Stimulated activated CD8-positive, alpha-beta memory T cell treated with anti-CD3 and anti-CD28 coated beads, Interleukin-12 subunit alpha, Interleukin-12 subunit beta, amount 100 ng/mL, for 1 hour (primary cell): ENCODE results near the gene MVB12A.

Experiments
- DNase-seq: peaks from one replicate; pipeline ENCODE4 v3.0.0-alpha.2; 2020; ENCODE audit warnings: low read depth

MVB12A gene

DNA sequence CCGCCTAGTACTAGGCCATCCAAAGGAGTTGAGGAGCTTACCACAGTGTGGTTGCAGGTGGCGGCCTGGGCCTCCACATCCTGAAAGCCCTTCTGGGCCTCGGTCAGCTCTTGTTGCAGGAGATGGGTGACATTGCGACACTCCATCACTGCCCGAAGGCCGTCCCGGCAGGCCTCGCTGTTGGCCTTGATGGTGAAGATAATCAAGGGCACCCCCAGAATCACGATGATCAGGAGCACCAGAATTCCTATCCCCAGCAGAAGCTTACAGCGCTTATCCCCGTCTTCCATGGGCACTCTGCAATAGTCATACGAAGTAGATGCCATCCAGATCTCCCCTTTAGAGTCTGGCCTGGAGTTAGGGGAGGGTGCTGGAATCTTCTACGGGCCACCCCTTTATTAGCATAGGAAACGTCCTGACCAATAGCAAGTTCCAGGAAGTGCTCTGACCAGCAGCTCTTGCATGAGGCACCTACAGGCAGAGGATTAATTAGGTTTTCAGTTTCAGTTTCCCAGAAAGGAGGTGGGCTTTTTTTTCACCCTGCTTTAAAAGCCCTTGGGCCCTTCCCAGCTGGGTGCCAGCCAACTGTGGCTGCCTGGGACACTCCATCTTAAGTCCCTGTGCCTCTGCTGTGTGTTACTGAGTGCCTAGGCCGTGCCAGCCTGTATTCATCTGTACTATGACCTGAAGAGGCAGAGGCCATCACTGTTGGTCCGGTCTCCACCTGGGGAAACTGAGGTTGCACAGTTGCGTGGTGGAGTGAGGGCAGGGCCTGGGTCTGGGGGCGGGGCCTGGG lies 14.4 kb upstream of the MVB12A start, which contains the start of gene BST2:
Gene BST2, minus strand, starts transcription at position 381 of the 796 bp plus-strand sequence. Its CDS starts 55 bp downstream, at position 326.
- peak; percentile 43 for DNase-seq

DNA sequence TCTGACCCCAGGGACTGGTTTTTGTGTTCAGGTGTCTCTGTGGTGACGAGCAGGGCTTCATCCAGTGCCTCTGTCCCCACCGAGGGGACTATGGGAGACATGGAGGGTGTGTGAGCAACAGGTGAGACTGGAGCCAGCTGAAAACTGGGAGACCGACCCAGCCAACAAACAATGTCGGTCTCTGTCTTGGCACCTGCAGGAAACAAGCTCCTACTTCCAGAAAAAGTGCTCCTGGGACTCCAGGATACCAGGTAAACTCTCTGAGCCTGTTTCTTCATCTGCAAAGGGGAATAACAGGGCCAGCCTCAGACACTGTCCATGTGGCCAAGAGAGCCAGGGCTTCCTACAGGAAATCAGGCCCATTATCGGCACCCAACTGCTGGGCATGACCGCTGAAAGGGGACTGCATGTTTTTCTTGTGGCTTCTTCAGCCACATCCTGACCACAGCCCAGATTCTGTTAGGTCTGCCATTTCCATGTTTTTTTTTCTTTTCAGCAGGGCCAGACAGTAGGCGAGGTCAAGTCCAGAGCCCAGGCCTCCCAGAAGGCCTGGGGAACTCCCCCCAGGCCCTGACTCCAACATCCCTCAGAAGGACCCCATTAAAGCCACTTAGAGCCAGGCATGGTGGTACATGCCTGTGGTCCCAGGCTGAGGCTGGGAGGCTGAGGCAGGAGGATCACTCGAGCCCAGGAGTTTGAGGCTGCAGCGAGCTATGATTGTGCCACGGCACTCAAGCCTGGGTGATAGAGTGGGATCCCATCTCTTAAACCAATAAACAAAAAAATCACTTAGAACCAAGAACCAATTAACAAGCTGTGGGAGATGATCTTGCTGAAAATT lies 13.6 kb upstream of the MVB12A start:
- no peak for DNase-seq

DNA sequence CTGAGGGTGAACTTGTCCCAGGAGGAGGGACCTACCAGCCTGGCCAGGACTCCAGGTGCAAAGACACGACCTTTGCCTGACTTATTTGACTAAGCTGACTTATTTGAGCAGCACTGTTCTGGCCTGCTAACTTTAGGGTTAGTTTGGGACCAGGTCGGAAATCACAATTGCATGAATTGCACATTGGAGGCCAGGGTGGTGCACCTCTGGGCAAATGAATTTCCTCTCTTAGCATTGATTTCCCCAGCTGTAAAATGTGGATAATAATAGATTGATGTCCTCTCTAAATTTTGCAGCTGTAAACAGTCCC lies 13.0 kb upstream of the MVB12A start:
- DNase-seq, result no peak

DNA sequence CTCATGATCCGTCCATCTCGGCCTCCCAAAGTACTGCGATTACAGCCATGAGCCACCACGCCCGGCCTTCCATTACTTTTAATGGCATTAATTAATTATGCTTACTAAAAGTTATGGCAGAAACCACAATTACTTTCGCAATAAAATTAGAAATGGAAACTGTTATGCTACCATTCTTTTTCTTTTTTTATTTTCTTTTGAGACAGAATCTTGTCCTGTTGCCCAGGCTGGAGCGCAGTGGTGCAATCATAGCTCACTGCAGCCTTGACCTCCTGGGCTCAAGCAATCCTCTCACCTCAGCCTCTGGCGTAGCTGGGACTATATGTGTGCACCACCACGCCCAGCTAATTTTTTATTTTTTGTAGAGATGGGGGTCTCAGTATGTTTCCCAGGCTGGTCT lies 9.9 kb upstream of the MVB12A start:
- DNase-seq, result no peak

DNA sequence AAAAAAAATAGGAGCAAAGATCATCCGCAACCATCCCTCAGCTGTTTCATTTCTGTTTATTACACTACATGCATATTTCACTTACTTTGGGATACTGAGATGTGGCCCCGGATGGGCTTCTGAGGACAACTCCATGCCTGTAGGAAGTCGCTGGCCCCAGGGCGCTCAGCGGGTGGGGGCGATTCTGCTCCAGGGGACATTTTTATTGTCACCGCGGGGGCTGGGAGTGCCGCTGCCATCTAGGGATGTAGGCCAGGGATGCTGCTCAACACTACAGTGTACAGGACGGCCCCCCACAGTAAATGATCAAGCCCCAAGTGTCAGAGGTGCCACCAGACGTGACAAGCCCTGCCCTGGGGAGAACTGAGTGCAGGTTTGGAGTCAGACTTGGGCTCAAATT lies 8.0 kb upstream of the MVB12A start:
- no peak for DNase-seq

DNA sequence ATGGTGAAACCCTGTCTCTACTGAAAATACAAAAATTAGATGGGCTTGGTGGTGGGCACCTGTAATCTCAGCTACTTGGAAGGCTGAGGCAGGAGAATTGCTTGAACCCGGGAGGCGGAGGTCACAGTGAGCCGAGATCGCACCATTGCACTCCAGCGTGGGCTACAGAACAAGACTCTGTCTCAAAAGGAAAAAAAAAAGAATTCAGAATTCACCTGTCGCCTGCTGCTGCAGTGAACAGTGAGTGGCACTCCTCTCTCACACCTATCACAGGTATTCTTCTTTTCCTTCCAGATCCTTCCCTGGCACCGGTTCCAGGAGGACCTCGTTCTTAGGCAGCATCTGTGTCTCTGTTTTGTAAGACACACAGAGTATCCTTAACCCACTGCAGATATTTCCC lies 5.8 kb upstream of the MVB12A start:
- no peak for DNase-seq

DNA sequence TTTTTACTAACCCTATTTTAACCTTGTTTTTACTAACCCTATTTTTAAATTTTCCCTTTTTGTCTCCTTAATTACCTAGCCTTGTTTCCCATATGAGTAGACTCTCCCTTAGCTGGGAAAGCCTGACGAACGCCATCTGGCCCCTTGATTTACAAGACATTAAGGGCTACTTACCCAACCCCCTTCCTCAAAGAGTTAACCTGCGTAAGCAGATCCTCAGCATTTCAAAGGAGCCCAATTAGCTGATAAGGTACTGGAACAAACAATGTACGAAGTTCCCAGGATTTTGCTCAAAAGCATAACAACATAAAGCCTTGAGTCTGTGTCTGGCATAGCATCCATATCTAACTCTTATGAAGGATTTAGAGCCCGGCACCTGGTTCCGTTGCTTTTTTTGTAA lies 4.7 kb upstream of the MVB12A start:
- DNase-seq, result no peak

DNA sequence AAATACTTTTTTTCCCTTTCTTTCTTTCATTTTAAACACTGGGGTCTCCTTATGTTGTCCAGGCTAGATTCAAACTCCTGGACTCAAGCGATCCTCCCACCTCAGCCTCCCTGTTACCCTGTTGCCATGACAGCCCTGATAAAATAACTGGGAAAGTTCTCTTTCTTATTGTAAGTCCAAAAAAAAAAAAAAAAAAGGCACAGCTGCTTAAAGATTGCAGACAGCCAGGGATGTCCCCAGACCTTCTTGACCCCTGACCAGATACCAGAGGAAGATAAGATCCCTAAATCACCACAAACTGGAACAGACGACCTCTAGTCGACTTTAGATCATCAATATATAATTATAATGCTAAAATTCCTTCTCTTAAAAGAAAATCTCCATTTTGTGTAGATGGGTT lies 1.1 kb upstream of the MVB12A start:
- no peak for DNase-seq

DNA sequence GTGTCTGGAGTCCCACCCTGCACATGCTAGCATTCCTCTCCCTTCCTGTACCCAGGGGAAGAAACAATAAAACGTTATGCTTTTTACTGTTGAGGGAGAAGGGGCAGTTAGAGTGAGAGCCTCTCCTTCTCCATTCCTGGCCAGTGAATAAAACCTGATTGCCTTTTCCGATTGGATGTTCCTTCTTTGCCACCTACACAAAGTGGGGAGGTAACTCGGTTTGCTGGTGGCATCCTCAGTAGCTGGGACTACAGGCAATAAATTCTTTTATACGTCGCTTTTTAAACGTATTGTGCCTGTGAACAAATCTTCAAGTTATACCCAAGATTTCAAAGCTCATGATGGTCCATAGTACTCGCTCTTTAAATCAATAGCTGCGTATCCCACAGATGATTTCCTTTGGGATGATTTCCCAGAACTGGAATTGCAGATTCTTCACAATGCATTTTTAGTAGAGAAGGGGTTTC lies 660 bp upstream of the MVB12A start:
- DNase-seq, result no peak

DNA sequence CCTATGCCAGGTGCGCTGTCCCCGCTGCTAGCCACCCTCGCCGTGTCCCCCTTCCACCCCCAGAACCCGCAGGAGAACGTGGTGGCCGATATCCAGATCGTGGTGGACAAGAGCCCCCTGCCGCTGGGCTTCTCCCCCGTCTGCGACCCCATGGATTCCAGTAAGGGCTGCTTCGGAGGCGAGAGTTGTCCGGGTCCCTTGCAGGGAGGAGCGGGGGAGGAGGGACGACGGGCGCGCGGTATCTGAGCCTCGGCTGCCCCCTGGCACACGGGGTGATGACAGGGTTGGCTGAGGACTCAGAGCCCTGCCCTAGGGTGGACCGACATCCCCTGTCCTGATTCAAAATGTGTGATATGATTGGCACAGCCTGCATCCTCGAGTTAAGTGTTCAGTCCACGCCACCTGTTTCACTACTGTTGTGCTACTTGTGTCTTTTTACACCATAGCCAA lies 653 bp downstream of the MVB12A start:
- no peak for DNase-seq

DNA sequence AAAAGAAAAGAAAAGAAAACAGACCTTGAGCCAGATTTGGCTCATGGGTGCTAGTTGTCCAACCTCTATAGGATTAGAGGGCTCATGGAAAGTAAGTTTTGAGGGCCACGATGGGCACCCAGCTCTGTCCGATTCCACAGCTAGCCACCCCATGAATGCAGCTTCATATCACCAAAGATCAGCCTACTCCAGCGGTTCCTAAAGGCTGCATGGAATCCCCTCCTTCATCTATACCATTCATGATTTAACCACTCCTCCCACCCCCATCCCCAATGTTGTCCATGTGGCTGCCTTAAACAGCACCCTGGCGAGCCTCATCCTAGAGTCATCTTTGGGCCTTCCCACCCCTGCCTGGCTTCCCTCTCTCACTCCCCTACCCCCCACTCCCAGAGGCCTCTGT lies 2.1 kb downstream of the MVB12A start:
- DNase-seq, result no peak

DNA sequence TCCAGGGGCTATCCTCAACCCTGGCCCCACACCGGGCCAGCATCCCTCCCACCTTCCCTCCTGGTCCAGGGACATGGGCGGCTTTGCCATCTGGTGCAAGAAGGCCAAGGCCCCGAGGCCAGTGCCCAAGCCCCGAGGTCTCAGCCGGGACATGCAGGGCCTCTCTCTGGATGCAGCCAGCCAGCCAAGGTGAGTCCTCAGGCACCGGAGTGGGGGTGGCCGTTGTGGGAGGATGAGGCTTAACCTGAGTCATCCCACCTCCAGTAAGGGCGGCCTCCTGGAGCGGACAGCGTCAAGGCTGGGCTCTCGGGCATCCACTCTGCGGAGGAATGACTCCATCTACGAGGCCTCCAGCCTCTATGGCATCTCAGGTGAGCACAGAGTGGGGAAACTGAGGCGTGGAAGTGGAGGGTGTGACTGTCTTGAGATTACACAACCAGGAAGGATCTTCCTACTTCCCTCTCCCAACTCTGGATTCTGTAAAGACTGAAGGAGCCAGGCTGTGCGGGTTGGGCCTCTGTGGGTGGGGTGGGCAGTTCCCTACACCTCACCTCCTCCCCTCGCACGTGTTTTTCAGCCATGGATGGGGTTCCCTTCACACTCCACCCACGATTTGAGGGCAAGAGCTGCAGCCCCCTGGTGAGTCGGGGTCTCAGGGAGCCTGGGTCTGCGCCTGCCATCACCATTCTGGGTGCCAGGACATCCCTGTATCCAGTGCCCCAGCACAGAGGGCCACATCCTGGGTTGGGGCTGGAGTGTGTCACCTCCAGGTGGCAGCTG lies 3.8 kb downstream of the MVB12A start:
- no peak for DNase-seq

DNA sequence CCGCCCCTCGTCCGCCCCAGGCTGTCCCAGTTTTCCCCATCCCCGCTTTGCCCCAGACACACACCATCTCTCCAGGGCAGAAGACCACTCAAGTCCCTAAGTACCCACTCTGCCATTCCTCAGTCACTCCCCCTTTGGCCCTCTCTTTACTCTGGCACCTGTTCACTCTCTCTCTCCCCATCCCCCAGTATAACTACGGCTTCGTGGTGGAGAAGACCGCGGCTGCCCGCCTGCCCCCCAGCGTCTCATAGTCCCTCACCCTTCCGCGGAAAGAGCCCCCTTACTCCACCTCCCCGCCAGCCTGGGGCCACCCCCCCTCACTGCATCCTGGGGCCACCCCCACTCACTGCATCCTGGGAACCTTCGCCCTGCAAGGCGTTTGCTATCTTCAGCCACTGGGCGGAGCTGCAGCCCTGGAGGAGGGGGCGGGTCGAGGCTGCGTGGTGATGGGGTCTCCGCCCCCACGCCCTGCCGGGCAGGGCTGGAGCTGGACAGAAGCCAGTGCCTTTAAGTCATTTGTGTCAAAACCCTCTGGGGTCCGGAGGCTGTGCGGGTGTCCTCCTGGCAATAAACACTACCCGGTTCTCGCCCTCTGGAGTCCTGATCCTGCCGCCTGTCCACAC lies 5.0 kb downstream of the MVB12A start:
- DNase-seq, result no peak

DNA sequence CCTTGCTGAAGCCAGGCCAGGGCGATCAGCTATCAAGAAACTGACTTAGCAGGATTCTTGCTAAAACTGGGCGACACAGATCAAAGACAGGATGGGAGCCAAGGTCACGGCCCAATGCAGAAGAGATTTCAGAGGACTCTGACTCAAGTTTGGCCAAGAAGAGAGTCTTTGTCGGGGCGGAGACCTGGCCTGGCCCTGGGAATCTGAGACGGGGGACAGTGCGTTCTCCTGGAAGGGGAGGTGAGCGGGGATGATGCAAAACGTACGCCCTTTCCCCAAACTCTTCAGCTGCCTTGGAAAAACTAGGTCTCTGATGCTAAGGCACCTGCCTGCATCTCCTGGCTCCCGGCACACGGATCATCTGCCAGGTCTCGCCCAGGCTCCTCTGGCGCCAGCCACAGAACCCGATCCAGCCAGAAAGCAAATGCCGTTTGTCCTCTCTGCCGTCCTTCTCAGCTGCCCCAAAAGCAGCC lies 9.8 kb downstream of the MVB12A start:
- no peak for DNase-seq

DNA sequence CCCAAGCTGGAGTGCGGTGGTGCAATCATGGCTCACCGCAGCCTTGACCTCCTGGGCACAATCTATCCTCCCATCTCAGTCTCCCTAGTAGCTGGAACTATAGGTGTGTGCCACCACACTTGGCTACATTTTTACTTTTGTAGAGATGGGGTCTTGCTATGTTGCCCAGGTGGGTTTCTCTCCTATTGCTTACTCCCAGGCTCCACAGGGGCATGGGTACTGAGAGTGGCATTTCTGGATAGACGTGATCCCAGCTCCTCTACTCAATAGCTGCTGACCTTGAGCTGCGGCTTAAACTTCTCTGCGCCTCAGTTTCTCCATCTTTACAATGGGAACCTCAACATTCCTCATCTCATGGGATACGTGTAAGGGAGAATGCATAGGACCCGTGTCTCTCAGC lies 11.6 kb downstream of the MVB12A start:
- DNase-seq, result no peak

DNA sequence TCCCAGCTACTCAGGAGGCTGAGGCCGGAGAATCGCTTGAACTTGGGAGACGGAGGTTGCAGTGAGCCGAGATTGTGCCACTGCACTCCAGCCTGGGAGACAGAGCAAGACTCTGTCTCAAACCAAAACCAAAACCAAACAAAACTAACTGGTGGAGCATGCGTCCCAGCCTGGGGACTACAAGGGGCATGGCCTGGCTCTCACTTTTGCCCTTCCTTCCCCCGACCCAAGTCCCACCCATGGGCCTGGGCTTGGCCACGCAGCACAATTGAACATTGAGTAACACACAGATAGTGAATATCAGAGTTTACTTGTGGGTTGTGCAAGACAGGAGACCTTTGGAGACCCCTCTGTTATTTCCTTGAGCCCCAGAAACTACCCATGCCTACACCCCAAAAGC lies 15.4 kb downstream of the MVB12A start:
- DNase-seq, result no peak

DNA sequence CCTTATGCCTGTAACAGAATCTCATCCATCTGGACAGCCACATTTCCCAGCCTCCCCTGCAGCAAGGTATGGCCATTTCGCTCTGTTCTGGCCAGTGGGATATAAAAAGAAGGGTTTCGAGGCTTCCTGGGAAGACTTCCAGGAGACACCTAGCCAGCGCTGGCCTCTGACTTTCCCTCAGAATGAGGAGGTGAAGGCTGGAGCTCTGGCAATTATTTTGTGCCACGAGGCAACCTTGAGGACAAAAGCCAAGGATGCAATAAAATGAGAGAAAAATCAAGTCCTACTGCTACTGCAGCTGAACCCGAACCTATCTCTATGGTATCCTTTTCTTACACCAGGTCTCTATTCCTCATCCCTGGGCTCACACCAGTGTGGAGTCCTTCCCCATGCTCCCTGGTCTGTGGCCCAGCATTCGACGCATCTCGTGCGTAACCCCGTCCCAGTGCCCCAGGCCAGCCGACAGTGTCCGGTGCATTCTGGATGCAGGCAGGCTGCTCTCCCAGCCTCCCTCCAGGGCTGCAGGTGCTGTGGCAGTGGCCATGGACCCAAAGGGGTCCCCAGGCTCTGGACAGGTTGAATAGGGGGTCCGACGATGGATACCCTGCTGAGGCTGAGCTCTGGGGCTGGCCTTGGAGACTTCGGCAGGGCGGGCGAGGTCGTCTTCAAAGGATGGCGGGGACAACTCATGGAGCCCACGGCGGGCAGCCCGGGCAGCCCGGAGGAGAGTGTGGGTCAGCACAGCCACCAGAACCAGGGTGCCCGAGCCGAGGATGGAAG lies 16.4 kb downstream of the MVB12A start:
- DNase-seq, result no peak

DNA sequence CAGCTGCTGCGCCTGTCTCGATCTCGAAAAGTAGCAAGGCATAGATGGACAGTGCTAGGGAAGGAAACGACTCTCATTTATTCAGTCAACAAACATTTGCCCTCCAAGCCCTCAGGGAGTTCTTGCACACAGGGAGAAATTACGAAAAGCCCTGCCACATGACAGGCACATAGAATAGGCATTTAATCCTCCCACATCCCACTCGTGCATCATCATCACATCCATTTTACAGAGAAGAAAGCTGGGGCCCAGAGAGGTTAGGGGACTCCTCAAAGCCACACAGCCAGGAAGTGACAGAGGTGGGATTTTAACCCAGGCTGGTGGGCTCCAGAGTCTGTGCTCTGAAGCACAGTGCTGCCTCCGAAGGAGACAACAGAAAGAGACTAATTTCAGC lies 17.0 kb downstream of the MVB12A start:
- DNase-seq, result no peak

DNA sequence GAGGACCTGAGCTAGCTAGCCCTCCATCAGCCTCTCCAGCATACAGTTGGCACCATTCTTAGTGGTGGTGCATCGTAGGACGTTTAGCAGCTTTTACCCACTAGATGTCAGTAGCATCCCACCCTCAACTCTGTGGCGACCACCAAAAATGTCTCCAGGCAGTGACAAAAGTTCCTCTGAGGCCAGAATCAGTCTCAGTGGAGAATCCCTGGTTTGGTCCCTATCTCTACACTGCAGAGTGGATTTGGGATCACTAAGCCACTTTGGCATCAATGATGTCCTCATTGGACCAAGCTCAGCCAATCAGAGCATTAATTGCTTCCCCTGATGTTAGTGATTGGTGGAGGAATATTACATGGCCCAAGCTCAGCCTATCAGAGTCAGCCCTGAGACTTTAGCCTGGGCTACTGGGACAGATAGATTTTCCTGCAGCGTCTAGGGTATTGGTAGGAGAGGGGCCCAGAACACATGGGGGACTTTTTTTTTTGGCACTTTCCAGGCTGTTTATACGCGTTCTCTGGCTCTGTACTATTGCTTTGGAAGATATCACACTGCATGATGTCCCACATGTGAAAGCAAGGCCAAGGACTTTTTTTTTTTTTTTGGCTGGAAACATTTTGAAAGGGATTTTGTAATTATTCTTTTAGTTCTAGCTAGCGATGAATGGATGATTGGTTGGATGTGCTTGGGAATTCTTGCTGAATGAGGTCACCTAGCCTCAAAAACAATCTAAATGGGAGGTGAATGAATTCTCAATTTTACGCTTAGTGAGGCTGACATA lies 21.6 kb downstream of the MVB12A start:
- DNase-seq, result no peak

DNA sequence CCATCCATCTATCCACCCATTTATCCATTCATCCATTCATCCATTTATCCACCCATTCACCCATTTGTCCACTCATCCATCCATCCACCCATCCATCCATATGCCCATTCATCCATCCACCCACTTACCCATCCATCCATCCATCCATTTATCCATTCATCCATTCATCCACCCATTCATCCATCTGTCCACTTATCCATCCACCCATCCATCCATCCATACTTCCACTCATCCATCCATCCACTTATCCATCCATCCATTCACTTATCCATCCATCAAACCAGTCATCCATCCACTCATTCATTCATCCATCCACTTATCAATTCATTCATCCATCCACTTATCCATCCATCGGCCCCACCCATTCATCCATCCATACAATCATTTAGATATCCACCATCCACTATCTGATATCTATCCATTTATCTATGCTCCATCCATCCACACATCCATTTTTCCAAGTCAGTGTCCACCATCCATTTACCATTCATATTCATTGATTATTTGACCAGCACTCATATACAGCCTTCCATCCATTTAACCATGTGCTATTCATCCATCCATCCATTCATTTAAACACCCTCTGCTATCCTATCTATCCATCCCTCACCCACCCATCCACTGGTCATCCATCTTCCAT lies 25.8 kb downstream of the MVB12A start:
- no peak for DNase-seq
